CD4-positive, alpha-beta T cell treated with Interleukin-10 for 1 hour (primary cell): ENCODE results near the gene MTFR2.

Experiments
- DNase-seq: peaks from one replicate; pipeline ENCODE4 v3.0.0-alpha.2; 2020

The MTFR2 gene

DNA sequence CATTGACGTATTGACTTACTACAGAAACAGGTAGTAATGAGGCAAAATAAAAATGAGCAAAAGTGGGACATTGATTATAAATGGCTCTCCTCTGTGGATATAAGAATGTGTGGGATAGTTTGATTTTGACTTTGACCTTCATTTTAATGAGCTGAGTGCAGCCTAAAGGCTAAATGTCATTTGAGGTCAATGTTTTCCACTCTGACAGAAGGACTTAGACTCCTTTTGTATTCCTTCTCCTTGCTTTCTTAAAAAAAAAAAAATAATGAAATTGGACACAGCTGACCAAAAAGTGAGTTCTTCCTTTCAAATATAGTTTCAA, 68.6 kb downstream of the MTFR2 start:
- no peak for DNase-seq
